ENCODE results near the gene NOS2.
"Not testable (repeated sequence)": the region's sequence is repeated elsewhere in the genome, so short reads cannot be mapped to it uniquely, and the experiment has no call there.

NOS2 gene

GRCh38 chr17:27800522-27800921 lies at the start of gene NOS2:
Gene NOS2, minus strand, starts transcription at chr17:27800529. Its CDS starts 1,720 bp downstream, at chr17:27798809.
- in situ Hi-C loops (cut with MboI; ENCODE audit: low sequenced_read_pairs, unreplicated experiment): loop anchor here (5.0 kb wide), 1 partner anchor 67 kb away; no protein-coding TSS in a partner anchor
- DNase-seq (ENCODE audit: low spot score): no peak
- no peak for TF ChIP-seq CTCF (IDR thresholded peaks at IDR 0.05; ENCODE audit: borderline replicate concordance, control extremely low read depth, extremely low read depth, insufficient read depth, missing control alignments)

GRCh38 chr17:27849474-27850185 lies 49.3 kb upstream of the NOS2 start:
- no peak for TF ChIP-seq CTCF (IDR thresholded peaks at IDR 0.05; ENCODE audit: borderline replicate concordance, control extremely low read depth, extremely low read depth, insufficient read depth, missing control alignments)
- no peak for DNase-seq (ENCODE audit: low spot score)
- in situ Hi-C loops (cut with MboI; ENCODE audit: low sequenced_read_pairs, unreplicated experiment): no loop called here

- TF ChIP-seq CTCF (IDR thresholded peaks at IDR 0.05; ENCODE audit: borderline replicate concordance, control extremely low read depth, extremely low read depth, insufficient read depth, missing control alignments): no peak
- in situ Hi-C loops (cut with MboI; ENCODE audit: low sequenced_read_pairs, unreplicated experiment): no loop called here
- DNase-seq (ENCODE audit: low spot score): no peak
Measured at GRCh38 chr17:27848931-27849330, 48.6 kb upstream of the NOS2 start.

GRCh38 chr17:27846808-27847307 lies 46.5 kb upstream of the NOS2 start:
- DNase-seq (ENCODE audit: low spot score); in situ Hi-C loops (cut with MboI; ENCODE audit: low sequenced_read_pairs, unreplicated experiment): not testable (repeated sequence)

GRCh38 chr17:27846042-27846655 lies 45.8 kb upstream of the NOS2 start:
- no peak for DNase-seq (ENCODE audit: low spot score)
- no peak for TF ChIP-seq CTCF (IDR thresholded peaks at IDR 0.05; ENCODE audit: borderline replicate concordance, control extremely low read depth, extremely low read depth, insufficient read depth, missing control alignments)
- in situ Hi-C loops (cut with MboI; ENCODE audit: low sequenced_read_pairs, unreplicated experiment): no loop called here

GRCh38 chr17:27845264-27846041 lies 45.1 kb upstream of the NOS2 start:
- DNase-seq (ENCODE audit: low spot score): no peak
- no peak for TF ChIP-seq CTCF (IDR thresholded peaks at IDR 0.05; ENCODE audit: borderline replicate concordance, control extremely low read depth, extremely low read depth, insufficient read depth, missing control alignments)
- in situ Hi-C loops (cut with MboI; ENCODE audit: low sequenced_read_pairs, unreplicated experiment): no loop called here
